ENCODE results near the gene ALDH1L2. TPM values are rescaled to one million over a fixed set of nuclear protein-coding genes. Genes with fewer than 3 reads are reported as not detected.

The ALDH1L2 gene
- total RNA-seq, 1 donor from 2014 or later: 5.4 TPM

DNA sequence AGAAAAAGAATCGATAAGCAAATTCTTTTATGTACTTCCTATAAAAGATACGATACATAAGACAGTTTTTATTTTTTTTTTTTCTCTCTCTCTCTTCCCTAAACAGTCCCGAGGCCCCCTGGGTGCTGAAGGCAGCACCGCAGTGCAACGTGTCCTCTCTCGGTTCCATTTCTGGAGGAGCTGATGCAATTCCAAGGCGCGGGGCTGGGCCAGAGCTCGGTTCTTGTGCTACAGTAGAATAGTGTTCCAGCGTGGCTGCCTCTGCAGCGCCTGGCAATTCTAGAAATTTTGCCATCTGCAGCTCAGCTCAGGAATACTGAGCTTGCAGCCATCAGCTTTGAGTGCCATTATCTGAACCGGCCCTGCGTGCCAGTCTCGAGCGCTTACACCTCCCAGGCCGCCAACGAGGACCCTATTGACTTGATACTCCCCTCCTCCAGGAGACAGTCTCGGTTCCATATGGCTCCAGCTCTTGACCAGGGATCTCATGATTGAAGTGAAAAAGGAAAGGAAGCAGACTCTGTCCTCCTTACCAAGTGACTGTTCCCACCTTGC lies 630 bp downstream of the ALDH1L2 start:
- intact Hi-C loops (cut with DNase I): no loop called here
- H3K27ac ChIP-seq: peak overlapping the region; percentile 66
- peaks cover 7% of the 10 kb centered on the region for H3K4me1 ChIP-seq
- DNase-seq (ENCODE audit: extremely low spot score in 2 of 2): no peak
- no peaks in the 10 kb centered on the region for H3K36me3 ChIP-seq
- peak overlapping the region; percentile 52 to 57 for H3K4me3 ChIP-seq
- no peaks in the 10 kb centered on the region for H3K27me3 ChIP-seq
- TF ChIP-seq POLR2A (IDR thresholded peaks at IDR 0.05) (no peak), POLR2AphosphoS5 (IDR thresholded peaks at IDR 0.05; ENCODE audit: insufficient read depth in 1 of 2, low read depth in 1 of 2) (no peak)
- TF ChIP-seq, protein P1, sequence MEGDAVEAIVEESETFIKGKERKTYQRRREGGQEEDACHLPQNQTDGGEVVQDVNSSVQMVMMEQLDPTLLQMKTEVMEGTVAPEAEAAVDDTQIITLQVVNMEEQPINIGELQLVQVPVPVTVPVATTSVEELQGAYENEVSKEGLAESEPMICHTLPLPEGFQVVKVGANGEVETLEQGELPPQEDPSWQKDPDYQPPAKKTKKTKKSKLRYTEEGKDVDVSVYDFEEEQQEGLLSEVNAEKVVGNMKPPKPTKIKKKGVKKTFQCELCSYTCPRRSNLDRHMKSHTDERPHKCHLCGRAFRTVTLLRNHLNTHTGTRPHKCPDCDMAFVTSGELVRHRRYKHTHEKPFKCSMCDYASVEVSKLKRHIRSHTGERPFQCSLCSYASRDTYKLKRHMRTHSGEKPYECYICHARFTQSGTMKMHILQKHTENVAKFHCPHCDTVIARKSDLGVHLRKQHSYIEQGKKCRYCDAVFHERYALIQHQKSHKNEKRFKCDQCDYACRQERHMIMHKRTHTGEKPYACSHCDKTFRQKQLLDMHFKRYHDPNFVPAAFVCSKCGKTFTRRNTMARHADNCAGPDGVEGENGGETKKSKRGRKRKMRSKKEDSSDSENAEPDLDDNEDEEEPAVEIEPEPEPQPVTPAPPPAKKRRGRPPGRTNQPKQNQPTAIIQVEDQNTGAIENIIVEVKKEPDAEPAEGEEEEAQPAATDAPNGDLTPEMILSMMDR (IDR thresholded peaks at IDR 0.05): no peak
- H3K9me3 ChIP-seq: no peaks in the 10 kb centered on the region

- no peak for DNase-seq (ENCODE audit: extremely low spot score in 2 of 2)
- Histone ChIP-seq H3K27me3 (no peaks in the 10 kb centered on the region), H3K9me3 (no peaks in the 10 kb centered on the region), H3K27ac (peak overlapping the region; percentile 66), H3K4me3 (peak overlapping the region; percentile 52 to 57), H3K36me3 (no peaks in the 10 kb centered on the region), H3K4me1 (peaks cover 7% of the 10 kb centered on the region)
- intact Hi-C loops (cut with DNase I): no loop called here
- TF ChIP-seq, protein P1 (IDR thresholded peaks at IDR 0.05): no peak
- no peak for TF ChIP-seq POLR2AphosphoS5 (IDR thresholded peaks at IDR 0.05; ENCODE audit: insufficient read depth in 1 of 2, low read depth in 1 of 2)
- no peak for TF ChIP-seq POLR2A (IDR thresholded peaks at IDR 0.05)
These were observed 1.2 kb downstream of the ALDH1L2 start for GRCh38 chr12:105083031-105083430.

- DNase-seq (ENCODE audit: extremely low spot score in 2 of 2): no peak
- intact Hi-C loops (cut with DNase I): no loop called here
- Histone ChIP-seq H3K36me3 (no peaks in the 10 kb centered on the region), H3K27me3 (no peaks in the 10 kb centered on the region), H3K9me3 (no peaks in the 10 kb centered on the region), H3K4me3 (no peak overlapping the region), H3K4me1 (peaks cover 15% of the 10 kb centered on the region), H3K27ac (no peak overlapping the region)
- TF ChIP-seq POLR2A (IDR thresholded peaks at IDR 0.05) (no peak), POLR2AphosphoS5 (IDR thresholded peaks at IDR 0.05; ENCODE audit: insufficient read depth in 1 of 2, low read depth in 1 of 2) (no peak)
- TF ChIP-seq, protein P1 (IDR thresholded peaks at IDR 0.05): no peak
These were observed 5.3 kb downstream of the ALDH1L2 start for GRCh38 chr12:105078712-105079570.

GRCh38 chr12:105077435-105077834 lies 6.8 kb downstream of the ALDH1L2 start:
- no peak overlapping the region for H3K27ac ChIP-seq
- TF ChIP-seq POLR2A (IDR thresholded peaks at IDR 0.05) (no peak), POLR2AphosphoS5 (IDR thresholded peaks at IDR 0.05; ENCODE audit: insufficient read depth in 1 of 2, low read depth in 1 of 2) (no peak)
- TF ChIP-seq, protein P1 (IDR thresholded peaks at IDR 0.05): no peak

GRCh38 chr12:105076913-105077312 lies 7.3 kb downstream of the ALDH1L2 start:
- intact Hi-C loops (cut with DNase I): no loop called here
- TF ChIP-seq POLR2A (IDR thresholded peaks at IDR 0.05): no peak
- TF ChIP-seq POLR2AphosphoS5 (IDR thresholded peaks at IDR 0.05; ENCODE audit: insufficient read depth in 1 of 2, low read depth in 1 of 2): no peak
- no peak for DNase-seq (ENCODE audit: extremely low spot score in 2 of 2)

More at GRCh38 chr12:105077435-105077834, 6.8 kb downstream of the ALDH1L2 start:
- H3K27me3 ChIP-seq: no peaks in the 10 kb centered on the region
- no peaks in the 10 kb centered on the region for H3K9me3 ChIP-seq
- intact Hi-C loops (cut with DNase I): no loop called here
- H3K4me1 ChIP-seq: peaks cover 8% of the 10 kb centered on the region
- no peak for DNase-seq (ENCODE audit: extremely low spot score in 2 of 2)
- no peak overlapping the region for H3K4me3 ChIP-seq
- no peaks in the 10 kb centered on the region for H3K36me3 ChIP-seq

More at GRCh38 chr12:105076913-105077312, 7.3 kb downstream of the ALDH1L2 start:
- Histone ChIP-seq H3K4me1 (peaks cover 8% of the 10 kb centered on the region), H3K36me3 (no peaks in the 10 kb centered on the region), H3K27ac (no peak overlapping the region), H3K9me3 (no peaks in the 10 kb centered on the region), H3K4me3 (no peak overlapping the region), H3K27me3 (no peaks in the 10 kb centered on the region)

Data from vagina (tissue), 2 donors.